ENCODE results near the gene GNA14. TPM values are rescaled to one million over a fixed set of nuclear protein-coding genes. Genes with fewer than 3 reads are reported as not detected.

Gene GNA14
- polyA plus RNA-seq, 1 donor from 2014 or later = 0.40 TPM

GRCh38 chr9:77663754-77664153 is 15.6 kb upstream of the GNA14 start:
- Histone ChIP-seq H3K79me2 (replicated peaks; ENCODE audit: insufficient read depth, low read length) (no peaks in the 10 kb centered on the region), H3K4me3 (ENCODE audit: low read length) (no peak overlapping the region), H2AFZ (ENCODE audit: low read depth, low read length) (no peak overlapping the region), H3K9ac (ENCODE audit: low read length) (no peak overlapping the region), H3K27me3 (ENCODE audit: insufficient read depth, low read depth, low read length) (no peaks in the 10 kb centered on the region), H4K20me1 (ENCODE audit: insufficient read depth) (no peaks in the 10 kb centered on the region), H3K4me2 (ENCODE audit: low read length) (no peak overlapping the region), H3K27ac (ENCODE audit: low read length) (no peak overlapping the region), H3F3A (ENCODE audit: insufficient read depth, low read length, poor library complexity, severe bottlenecking) (no peaks in the 10 kb centered on the region), H3K9me3 (ENCODE audit: low read length) (no peaks in the 10 kb centered on the region), H3K9me2 (ENCODE audit: insufficient read depth, low read length) (no peaks in the 10 kb centered on the region), H3K36me3 (ENCODE audit: insufficient read depth, low read length) (no peaks in the 10 kb centered on the region)
- TF ChIP-seq EZH2 (IDR thresholded peaks at IDR 0.05; ENCODE audit: borderline replicate concordance, insufficient read depth, low read length, poor library complexity, severe bottlenecking) = no peak
- TF ChIP-seq RAD21 (conservative IDR thresholded peaks at IDR 0.05) = no peak
- TF ChIP-seq POLR2AphosphoS5 (IDR thresholded peaks at IDR 0.05) = no peak

GRCh38 chr9:77661566-77662085 is 13.5 kb upstream of the GNA14 start:
- Histone ChIP-seq H3K9me2 (ENCODE audit: insufficient read depth, low read length) (no peaks in the 10 kb centered on the region), H3K79me2 (replicated peaks; ENCODE audit: insufficient read depth, low read length) (no peaks in the 10 kb centered on the region), H2AFZ (ENCODE audit: low read depth, low read length) (no peak overlapping the region), H3K36me3 (ENCODE audit: insufficient read depth, low read length) (no peaks in the 10 kb centered on the region), H3K4me2 (ENCODE audit: low read length) (no peak overlapping the region), H4K20me1 (ENCODE audit: insufficient read depth) (no peaks in the 10 kb centered on the region), H3F3A (ENCODE audit: insufficient read depth, low read length, poor library complexity, severe bottlenecking) (no peaks in the 10 kb centered on the region), H3K9me3 (ENCODE audit: low read length) (no peaks in the 10 kb centered on the region), H3K27me3 (ENCODE audit: insufficient read depth, low read depth, low read length) (no peaks in the 10 kb centered on the region), H3K4me3 (ENCODE audit: low read length) (no peak overlapping the region), H3K27ac (ENCODE audit: low read length) (no peak overlapping the region), H3K9ac (ENCODE audit: low read length) (no peak overlapping the region)
- TF ChIP-seq, protein P1, sequence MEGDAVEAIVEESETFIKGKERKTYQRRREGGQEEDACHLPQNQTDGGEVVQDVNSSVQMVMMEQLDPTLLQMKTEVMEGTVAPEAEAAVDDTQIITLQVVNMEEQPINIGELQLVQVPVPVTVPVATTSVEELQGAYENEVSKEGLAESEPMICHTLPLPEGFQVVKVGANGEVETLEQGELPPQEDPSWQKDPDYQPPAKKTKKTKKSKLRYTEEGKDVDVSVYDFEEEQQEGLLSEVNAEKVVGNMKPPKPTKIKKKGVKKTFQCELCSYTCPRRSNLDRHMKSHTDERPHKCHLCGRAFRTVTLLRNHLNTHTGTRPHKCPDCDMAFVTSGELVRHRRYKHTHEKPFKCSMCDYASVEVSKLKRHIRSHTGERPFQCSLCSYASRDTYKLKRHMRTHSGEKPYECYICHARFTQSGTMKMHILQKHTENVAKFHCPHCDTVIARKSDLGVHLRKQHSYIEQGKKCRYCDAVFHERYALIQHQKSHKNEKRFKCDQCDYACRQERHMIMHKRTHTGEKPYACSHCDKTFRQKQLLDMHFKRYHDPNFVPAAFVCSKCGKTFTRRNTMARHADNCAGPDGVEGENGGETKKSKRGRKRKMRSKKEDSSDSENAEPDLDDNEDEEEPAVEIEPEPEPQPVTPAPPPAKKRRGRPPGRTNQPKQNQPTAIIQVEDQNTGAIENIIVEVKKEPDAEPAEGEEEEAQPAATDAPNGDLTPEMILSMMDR (IDR thresholded peaks at IDR 0.05; ENCODE audit: poor library complexity, severe bottlenecking) = no peak
- TF ChIP-seq POLR2AphosphoS5 (IDR thresholded peaks at IDR 0.05) (no peak), RAD21 (conservative IDR thresholded peaks at IDR 0.05) (no peak), EZH2 (IDR thresholded peaks at IDR 0.05; ENCODE audit: borderline replicate concordance, insufficient read depth, low read length, poor library complexity, severe bottlenecking) (no peak), MXI1 (conservative IDR thresholded peaks at IDR 0.05; ENCODE audit: poor library complexity, severe bottlenecking) (no peak), REST (IDR thresholded peaks at IDR 0.05; ENCODE audit: borderline replicate concordance) (no peak), SMC3 (conservative IDR thresholded peaks at IDR 0.05; ENCODE audit: poor library complexity) (no peak), EP300 (conservative IDR thresholded peaks at IDR 0.05; ENCODE audit: poor library complexity, severe bottlenecking) (no peak), TAF1 (IDR thresholded peaks at IDR 0.05; ENCODE audit: low read depth) (no peak)
